LNCaP clone FGC (cell line): Measurements from ENCODE around the gene CPTP.
"Not testable (repeated sequence)": the region's sequence is repeated elsewhere in the genome, so short reads cannot be mapped to it uniquely, and the experiment has no call there.

Experiments
- DNase-seq: peaks from one replicate; pipeline ENCODE4 v3.0.0-alpha.2; 2011; ENCODE audit warnings: low read depth
- H3K4me3 ChIP-seq: 2 replicates; pipeline ENCODE4 v1.5.1; 2011; ENCODE audit warnings: mild to moderate bottlenecking, low read depth, low read length, control low read depth
- CTCF ChIP-seq: IDR thresholded peaks from 2 replicates; pipeline ENCODE4 v1.5.1; 2012; ENCODE audit warnings: mild to moderate bottlenecking; ENCODE audit not compliant: control insufficient read depth, insufficient read depth; ENCODE audit errors: extremely low read depth

Gene CPTP

GRCh38 chr1:1364266-1364665, 39.7 kb downstream of the CPTP start:
- TF ChIP-seq CTCF, result no peak
- no peak for DNase-seq

GRCh38 chr1:1365875-1366698, 41.5 kb downstream of the CPTP start:
- TF ChIP-seq CTCF, result no peak
- no peak for DNase-seq
- no peak overlapping the region for H3K4me3 ChIP-seq

More at GRCh38 chr1:1364266-1364665, 39.7 kb downstream of the CPTP start:
- no peak overlapping the region for H3K4me3 ChIP-seq

- H3K4me3 ChIP-seq, result no peak overlapping the region
- DNase-seq, result no peak
- TF ChIP-seq CTCF, result no peak
Measured at GRCh38 chr1:1366699-1367066, 42.1 kb downstream of the CPTP start.

- no peak for TF ChIP-seq CTCF
- no peak for DNase-seq
- H3K4me3 ChIP-seq, result no peak overlapping the region
Measured at GRCh38 chr1:1367315-1367714, 42.7 kb downstream of the CPTP start.

GRCh38 chr1:1370094-1370493, 45.5 kb downstream of the CPTP start:
- H3K4me3 ChIP-seq, result not testable (repeated sequence)

GRCh38 chr1:1370771-1371300, 46.2 kb downstream of the CPTP start:
- no peak for TF ChIP-seq CTCF
- no peak for DNase-seq
- no peak overlapping the region for H3K4me3 ChIP-seq

More at GRCh38 chr1:1370094-1370493, 45.5 kb downstream of the CPTP start:
- DNase-seq, result not testable (repeated sequence)

GRCh38 chr1:1371364-1371745, 46.8 kb downstream of the CPTP start:
- no peak overlapping the region for H3K4me3 ChIP-seq
- no peak for DNase-seq
- no peak for TF ChIP-seq CTCF
